ENCODE measurements around the gene OARD1. TPM values are rescaled to one million over a fixed set of nuclear protein-coding genes. Genes with fewer than 3 reads are reported as not detected.
"Not testable (repeated sequence)": the region's sequence is repeated elsewhere in the genome, so short reads cannot be mapped to it uniquely, and the experiment has no call there.

Gene OARD1, protein sequence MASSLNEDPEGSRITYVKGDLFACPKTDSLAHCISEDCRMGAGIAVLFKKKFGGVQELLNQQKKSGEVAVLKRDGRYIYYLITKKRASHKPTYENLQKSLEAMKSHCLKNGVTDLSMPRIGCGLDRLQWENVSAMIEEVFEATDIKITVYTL
- 10.2 and 18.8 TPM in 2 replicates for total RNA-seq
- polyA plus RNA-seq (2012) = 14.8 TPM

DNA sequence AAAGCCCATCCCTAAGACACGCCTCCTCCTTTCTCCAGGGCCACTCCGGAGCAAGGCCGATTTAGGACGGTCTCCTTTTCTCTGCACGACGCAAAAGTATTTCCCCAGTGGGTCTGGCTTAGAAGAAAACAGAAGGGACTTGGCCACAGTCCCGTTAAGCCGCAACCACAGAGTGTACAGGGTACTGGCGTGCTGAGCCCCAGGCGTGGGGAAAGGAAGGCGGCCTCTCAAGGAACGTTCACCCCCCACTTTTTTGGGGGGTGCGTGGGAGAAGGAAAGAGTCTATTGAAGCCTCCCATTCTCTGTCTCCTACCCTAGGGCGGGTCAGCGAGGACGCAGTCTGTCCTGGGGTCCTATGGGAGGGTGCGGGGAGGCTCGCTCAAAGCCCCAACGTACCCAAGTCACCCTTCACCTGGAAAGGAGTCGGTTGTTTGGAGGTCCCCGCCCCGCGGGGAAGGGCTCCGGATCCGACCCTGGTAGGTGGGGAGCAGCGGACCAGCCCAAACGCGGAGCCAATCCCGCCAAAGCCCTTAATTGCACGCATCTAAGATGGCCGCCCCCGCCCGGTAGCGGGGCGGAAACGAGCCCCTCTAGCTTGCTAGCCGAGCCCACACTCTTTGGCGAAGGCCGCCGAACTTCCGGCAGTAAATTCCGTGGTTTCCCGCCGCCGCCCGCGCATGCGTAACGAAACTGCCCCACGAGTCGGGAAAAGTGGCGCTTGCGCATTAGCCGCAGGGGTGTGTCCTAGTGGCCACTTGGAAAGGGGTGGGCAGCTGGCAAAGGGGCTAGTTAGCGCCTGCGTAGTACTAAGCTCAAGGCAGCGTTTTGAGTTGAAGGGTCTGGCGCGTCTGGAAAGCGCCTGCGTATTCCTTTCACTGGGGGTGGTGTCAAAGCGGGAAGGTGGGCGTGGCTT lies at the start of gene OARD1:
Gene OARD1 (minus strand): TSS at position 434 of the 913 bp plus-strand sequence. CDS start 722 bp downstream, outside the sequence.
- DNase-seq (ENCODE audit: low read depth) = peak; percentile 100

DNA sequence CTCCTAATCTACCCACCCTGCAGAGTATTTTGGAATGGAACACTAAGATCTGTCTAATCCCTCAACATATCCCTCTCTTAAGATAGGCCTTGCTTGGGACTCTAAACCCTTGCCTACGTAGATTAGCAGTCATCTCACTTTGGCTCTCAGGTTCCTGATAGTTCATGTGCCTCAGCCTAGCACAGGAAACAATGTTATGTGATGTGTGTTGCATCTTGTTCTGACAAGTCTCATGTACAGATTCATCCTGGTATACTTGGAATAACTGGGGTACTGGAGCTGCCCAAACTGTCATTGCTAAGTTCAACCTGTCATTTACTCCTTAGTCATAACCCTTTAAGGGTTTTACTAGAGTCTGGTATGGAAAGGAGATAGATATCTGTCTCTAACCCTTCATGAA lies 47.9 kb upstream of the OARD1 start:
- no peak for DNase-seq (ENCODE audit: low read depth)

DNA sequence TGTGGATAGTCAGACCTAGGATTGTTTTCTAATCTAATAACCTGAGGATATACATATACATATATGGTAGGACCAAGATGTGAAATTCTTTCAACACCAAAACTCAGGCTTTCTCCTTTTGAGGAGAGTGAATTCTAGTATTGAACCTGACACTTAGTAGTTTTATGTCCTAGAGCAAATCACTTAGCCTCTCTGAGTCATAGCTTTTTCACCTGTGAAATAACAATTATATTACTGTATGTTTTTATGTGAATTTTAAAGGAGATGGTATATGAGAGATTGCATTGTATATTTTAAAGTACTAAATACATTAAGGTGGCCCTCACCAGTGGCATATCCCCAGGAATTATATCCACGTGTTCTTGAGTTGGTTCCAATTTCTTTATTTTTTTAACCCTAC lies 47.4 kb upstream of the OARD1 start:
- no peak for DNase-seq (ENCODE audit: low read depth)

DNA sequence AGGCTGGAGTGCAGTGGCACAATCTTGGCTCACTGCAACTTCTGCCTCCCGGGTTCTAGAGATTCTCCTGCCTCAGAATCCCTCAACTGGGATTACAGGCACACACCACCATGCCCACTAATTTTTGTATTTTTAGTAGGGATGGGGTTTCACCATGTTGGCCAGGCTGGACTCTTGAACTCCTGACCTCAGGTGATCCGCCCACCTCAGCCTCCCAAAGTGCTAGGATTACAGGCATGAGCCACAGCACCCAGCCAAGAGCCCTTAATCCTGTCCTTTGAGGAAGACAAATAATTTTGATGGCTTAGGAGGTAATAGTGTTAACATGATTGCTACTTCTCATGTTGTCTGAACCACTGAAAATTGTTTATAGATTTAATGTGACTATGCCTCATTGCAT lies 42.9 kb upstream of the OARD1 start:
- DNase-seq (ENCODE audit: low read depth) = not testable (repeated sequence)

DNA sequence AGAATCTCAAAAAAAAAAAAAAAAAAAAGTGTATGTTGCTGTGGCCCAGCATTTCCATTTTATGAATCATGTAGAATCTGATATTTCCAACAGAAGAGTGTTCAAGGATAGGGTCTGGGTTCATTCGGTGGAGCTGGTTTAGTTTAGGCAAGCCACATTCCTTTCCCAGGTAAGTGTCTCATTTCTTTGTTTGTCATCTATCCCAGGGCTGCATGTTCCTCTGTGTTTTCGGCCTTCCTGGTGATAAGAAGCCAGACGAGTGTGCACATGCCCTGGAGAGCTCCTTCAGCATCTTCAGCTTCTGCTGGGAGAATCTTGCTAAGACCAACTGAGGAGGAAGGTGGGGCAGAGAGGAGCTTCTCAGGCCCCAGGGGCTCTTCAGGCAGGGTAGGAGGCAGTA lies 38.9 kb upstream of the OARD1 start:
- DNase-seq (ENCODE audit: low read depth) = no peak

DNA sequence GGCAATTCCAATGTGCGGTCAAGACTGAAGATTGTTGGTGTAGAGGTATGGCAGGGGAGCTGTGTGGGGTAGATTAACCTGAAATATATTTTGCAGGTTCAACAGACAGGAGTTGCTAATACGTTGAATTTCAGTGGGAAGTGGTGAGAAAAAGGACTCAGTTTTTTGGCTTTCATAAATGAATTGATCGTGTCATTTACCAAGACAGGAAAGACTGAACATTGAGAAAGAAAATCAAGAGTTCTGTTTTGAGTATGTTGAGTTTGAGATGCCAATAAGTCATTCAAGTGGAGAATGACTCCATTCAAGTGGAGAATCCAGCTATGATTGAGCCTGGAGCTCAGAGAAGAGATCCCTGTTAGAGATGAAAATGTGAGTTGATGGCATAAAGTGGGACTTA lies 31.7 kb upstream of the OARD1 start:
- no peak for DNase-seq (ENCODE audit: low read depth)

DNA sequence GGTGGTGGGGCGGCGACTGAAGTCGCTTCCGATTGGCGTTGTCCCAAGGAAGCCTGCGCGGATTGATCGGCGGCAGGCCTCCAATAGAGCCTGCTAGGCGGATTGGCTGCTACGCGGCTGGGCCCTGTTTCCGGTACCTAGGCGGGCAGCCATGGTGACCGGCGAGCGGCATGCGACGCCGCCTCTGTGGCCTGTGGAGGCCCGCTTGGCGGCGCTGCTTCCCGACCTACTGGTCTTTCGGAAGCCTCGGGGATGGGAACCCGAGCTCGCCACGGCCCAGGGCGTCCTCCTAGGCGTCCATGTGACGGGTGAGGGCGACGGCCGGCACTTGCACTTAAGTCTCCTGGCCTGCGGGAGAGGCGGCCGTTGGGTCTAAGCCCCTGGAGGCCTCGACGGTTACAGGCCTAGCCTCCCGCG lies 28.7 kb upstream of the OARD1 start:
- no peak for DNase-seq (ENCODE audit: low read depth)

DNA sequence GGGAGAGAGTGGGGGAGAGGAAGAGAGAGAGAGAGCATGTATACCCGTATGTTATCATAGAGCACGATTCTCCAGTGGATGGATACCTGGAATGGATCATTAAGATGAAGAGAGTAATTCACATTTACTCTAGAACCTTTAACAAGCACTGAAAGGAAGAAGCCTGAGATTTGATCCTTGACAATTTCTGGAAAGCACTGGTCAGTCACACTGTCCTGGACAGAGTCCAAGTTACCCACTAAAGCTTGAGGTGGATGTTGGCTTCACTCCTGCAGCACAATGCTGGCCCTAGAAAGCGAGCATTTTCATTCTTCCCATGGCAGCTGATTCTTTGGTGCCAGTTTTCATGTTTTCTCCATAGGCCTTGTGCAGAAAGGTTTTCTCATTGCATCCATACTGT lies 26.2 kb upstream of the OARD1 start:
- DNase-seq (ENCODE audit: low read depth) = peak; percentile 45

DNA sequence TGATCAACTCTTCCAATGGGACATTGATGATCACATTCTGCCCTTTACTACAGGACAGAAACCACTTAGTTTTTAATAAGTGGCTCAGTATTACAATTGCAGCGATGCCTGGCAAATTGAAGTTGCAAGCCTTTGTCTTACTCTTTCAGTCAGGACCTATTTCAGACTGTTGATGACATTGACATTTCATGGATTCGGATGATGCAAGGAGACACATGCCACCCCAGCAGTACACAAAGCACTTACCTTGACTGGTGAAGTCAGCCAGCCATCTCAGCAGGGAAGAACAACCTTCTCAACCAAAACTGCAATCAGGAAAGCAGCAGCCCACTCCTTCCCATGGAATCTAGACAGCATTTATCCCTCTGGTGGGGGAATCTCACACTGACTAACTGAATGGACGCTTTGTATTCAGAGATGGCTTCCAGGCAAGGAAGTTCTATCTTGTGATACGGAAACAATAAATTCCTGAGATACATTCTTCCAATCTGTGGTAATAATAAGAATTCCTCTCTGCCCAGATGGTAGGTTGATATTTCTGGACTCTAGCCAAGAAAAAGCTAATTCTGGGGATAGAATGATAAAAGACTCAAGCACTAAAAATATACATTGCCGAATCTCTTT lies 25.4 kb upstream of the OARD1 start:
- DNase-seq (ENCODE audit: low read depth) = peak; percentile 29

DNA sequence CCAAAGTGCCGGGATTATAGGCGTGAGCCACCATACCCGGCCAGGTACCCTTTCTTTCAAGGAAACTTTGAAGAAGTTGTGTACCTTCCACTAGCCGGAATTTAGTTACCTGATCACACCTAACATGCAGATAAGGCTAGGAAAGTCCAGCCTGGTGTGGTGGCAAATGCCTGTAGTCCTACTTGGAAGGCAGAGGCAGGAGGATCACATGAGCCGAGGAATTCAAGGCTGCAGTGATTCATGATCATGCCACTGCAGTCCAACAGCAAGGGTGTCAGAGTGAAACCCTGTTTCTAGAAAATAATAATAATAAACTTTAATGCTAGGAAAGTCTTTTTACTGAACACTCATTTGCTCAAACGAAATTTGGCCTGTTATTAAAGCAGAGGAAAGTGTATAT lies 21.6 kb upstream of the OARD1 start:
- DNase-seq (ENCODE audit: low read depth) = no peak

DNA sequence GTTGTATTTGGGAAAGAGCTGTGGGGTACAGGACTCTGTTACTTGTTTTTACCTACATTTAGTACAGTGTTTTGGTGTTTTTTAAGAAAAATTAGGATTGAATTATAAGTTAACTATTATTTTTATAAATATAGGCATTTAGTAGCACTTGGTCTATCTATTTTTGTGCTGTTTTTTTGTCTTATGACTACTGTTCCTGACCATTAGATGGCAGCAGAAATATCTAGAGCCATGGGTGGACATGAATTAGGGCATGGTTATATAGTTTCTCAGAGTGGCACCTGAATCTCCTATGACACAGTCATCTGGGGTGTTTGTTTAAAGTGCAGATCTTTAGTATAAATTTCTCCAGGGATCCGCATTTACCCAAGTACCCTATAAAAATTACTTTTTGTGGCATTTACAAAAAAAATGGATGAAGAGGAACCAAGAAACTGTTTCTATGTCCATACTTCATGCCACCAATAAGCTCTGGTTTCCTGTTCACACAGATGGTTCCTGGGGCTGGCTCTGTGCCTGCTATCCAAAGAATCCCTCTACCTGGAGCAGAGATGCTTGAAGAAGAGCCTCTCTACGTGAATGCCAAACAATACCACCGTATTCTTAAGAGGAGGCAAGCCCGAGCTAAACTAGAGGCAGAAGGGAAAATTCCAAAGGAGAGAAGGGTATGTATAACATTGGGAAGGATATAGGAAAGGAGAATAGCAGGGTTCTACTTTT lies 20.4 kb upstream of the OARD1 start:
- DNase-seq (ENCODE audit: low read depth) = peak; percentile 23

DNA sequence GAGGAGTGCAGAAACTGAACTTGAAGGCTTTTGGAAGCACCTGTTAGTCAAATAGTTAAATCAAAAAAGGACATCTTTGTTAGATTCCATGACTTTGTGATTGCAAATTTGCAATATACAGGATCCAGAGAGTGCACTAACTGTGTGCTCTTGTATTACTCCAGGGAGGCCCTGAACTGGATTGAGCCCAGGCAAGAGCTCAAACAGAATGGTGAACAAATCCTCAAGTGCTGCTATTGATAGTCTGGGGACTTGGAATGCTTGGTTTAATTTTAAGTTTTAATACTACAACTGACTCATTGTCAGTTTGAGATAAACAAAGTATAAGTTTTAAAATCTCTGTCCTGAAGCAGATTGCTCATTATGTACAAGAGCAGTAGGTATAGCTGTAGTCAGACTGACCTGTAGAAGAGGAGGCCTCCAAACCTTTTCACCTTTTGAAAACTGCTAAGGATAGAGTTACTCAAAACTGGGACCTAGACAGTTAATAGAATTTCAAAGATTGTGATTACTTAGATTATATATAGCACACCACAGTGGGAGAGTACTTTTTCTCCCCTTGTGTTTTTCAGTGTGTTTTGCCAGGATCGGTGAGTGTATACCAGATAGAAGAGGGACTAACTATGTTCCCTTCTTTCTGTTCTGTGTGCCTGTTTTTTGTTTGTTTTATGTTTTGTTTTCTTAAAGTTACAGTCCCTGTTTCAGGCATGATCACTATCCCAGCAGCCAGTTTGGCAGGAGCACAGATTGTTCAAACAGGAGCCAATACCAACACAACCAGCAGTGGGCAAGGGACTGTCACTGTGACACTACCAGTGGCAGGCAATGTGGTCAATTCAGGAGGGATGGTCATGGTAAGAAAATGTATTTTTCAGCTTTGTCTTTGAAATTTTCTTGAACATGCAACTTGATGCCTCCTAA lies 18.9 kb upstream of the OARD1 start:
- no peak for DNase-seq (ENCODE audit: low read depth)

DNA sequence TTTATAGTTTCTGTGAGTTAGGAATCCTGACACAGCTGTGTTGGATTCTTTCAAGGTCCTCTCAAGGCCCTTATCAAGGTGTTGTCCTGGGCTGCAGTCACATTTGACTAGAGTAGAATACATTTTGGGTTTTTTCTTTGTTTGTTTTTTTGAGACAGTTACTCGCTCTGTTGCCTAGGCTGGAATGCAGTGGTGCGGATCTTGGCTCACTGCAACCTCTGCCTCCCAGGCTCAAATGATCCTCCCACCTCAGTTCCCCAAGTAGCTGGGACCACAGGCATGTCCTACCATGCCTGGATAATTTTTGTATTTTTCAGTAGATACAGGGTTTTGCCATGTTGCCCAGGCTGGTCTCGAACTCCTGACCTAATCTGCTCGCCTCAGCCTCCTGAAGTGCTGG lies 16.3 kb upstream of the OARD1 start:
- DNase-seq (ENCODE audit: low read depth) = no peak

DNA sequence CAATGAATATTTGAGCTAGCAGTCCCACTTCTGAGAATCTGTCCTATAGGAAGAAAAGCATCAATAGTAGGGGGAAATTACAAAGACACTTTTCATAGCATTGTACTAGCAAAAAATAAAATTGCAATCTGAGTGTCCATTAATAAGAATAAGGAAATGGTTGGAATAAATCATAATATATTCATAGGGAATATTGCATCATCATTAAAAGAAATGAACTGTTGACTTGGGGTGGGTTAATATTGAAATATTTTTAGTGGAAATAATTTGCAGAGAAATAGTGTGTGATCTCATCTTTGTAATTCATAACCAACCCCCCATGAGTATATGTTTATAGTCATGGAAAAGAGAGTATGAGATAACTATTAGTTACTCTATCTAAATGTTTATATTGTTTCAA lies 13.0 kb upstream of the OARD1 start:
- DNase-seq (ENCODE audit: low read depth) = no peak

DNA sequence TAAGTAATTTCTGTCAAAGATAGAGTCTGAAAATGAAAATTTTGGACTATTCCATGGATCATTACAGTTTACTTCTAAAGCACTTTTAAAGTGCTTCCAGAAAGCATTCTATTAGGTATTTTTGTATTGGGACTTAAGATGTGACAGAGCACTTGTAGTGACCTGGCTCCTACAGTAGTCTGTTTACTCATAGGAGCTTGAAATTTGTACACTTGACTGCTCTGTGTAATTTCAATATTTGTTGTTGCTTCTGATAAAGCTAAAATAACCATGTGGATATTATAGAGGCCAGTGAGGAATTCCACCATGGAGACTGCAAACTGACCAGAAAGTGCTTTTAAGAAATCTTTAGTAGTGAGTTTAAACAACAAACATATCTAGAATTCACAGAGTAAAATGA lies 10.9 kb upstream of the OARD1 start:
- no peak for DNase-seq (ENCODE audit: low read depth)

DNA sequence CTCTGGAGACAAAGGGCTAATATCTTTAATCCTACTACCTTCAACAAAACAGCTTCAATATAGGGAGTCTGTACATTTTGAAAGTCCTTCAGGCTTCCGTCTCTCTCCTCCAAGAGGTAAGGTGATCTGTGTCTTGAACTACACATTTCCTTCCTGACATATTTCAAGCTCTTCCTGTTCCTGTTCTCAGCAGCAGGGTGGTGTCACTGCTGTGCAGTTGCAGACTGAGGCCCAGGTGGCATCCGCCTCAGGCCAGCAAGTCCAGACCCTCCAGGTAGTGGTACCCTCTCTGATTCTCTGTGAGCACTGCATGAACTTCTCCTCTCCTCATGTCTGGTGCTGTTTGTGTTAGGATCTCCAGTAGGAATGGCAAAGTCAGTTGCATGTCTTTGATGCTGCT lies 8.5 kb upstream of the OARD1 start:
- no peak for DNase-seq (ENCODE audit: low read depth)

DNA sequence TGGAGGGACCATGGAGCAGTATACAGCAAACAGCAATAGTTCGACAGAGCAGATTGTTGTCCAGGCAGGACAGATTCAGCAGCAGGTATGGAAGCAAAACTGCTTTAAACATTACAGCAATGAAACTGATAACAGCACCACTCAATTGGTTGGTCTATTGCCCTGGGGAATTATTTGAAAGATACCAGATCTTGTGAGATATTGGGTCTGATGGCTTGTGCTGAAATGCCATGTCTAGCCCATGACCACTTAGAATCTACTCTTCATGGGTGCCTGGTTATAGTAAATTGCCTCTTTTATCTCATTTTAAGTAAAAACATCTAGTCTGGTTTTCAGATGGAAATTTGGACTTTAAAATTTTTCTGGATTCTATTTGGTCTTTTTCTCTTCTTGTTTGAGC lies 6.9 kb upstream of the OARD1 start:
- no peak for DNase-seq (ENCODE audit: low read depth)

DNA sequence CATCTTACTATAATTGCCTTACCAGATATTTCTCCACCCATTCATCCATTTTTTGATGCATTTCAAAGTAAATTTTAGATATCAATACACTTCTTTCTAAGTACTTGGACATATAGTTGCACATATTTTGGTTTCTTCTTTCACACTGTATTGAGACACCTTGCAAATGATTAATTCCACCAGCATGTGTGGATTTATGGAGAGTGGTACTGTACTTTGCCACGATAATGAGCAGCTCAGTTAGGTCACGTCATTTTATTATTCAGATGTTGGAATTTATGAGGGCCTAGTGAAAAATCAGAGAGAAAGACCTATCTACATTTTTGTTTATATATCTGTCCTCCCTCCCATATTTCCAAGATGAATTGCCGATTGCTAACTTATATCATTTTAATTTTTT lies 5.9 kb upstream of the OARD1 start:
- no peak for DNase-seq (ENCODE audit: low read depth)

DNA sequence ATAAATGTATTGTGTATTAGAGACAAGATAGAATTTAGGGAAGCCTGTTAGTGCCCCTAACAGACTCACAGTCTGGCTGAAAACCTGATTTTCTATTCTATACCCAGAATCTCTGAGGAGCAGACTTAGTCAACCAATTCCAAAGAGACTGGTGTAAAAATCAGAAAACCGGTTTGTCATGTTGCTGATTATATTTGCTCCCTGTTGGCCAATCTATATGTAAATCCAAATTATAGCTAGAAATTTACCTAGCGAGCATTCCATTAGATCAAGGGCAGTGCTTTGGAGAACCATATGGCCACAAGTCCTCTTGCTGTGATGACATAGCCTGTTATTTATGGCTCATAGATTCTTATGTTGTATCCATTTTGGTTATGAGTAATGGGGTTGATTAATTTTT lies 5.4 kb upstream of the OARD1 start:
- no peak for DNase-seq (ENCODE audit: low read depth)
